Stimulated activated CD8-positive, alpha-beta memory T cell treated with anti-CD3 and anti-CD28 coated beads, Interleukin-12 subunit alpha, Interleukin-12 subunit beta, amount 100 ng/mL, for 24 hours (primary cell): ENCODE measurements around the gene FBXO31.
"Not testable (repeated sequence)": the region's sequence is repeated elsewhere in the genome, so short reads cannot be mapped to it uniquely, and the experiment has no call there.

Source experiments
- DNase-seq: peaks from one replicate; pipeline ENCODE4 v3.0.0-alpha.2; 2020; ENCODE audit errors: extremely low read depth

Gene FBXO31

DNA sequence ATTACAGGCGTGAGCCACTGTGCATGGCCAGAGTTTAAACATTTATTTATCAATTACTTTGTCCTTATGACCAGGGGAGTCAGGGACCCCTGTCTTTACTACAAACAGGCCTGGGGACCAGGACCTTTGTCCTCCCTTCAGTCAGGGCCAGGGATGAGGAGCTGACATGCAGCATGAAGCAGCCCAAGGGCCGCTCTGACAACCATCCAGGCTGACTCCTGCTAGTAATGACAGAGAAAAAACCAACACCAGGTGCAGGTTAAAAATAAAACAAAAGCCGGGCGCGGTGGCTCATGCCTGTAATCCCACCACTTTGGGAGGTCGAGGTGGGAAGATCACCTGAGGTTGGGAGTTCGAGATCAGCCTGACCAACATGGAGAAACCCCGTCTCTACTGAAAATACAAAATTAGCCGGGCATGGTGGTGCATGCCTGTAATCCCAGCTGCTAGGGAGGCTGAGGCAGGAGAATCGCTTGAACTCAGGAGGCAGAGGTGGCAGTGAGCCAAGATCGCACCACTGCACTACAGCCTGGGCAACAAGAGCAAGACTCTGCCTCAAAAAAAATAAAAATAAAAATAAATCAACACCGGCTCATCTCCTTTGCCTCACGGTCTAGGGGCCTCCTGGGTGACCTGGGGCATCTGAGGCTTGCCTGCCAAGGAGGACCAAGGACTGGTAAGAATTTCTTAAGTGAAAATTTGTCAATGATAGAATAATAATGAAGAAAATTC lies 20.6 kb downstream of the FBXO31 start:
- not testable (repeated sequence) for DNase-seq

DNA sequence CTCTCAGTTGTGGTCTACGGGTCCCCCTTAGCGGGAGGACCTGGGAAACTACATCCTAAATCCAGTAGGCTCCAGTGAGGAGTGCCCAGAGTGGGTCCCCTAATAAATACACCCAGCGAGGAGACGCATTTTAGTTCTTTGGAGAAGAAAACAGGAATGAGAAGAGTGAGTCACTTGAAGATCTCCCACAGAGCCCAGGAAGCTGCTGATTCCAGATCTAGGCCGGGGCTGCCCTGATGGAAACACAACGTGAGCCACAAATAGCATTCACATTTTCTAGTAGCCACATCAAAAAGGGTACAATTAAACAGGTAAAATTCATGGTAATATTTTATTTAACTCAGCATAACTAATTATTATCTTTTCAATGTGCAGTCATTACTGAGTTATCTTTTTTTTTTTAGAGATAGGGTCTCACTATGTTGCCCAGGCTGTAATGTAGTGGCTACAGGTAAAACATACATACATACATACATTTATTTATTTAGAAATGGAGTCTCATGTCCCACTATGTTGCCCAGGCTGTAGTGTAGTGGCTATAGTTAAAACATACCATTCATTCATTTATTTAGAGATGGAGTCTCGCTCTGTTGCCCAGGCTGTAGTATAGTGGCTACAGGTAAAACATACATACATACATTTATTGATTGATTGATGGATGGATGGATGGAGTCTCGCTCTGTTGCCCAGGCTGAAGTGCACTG lies 21.5 kb downstream of the FBXO31 start:
- no peak for DNase-seq

DNA sequence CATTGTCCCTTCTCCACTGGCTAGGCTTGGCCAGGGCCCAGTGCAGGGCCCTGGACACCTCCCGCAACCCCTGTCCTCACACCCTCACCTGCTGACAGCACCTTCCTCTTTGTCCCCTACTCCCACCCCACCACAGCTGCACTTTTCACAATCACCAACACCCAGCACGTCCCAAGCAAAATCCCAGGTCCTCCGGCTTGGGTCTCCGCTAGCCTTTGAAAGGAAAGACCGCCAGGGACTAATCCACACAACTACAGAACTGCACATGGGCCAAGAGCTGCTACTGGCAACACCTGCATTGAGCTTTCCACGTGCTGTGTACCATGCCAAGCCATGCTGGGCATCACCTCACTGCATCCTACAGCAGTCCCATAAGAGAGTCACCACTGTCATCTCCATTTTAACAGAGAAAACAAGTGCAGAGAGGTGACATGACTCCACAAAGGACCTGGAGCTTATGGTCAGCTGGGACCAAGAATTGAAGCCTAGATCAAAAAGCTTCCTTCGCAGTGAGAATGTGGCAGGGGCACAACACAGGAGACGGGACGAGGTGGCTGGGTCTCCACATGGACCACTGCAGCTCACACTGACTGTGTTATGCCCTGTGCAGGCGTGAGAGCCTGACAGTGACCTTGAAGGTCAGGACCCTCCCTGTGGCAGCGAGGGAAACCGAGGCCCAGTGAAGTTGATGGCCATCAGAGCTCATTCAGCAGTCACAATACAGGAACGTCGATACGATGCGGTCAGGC lies 22.5 kb downstream of the FBXO31 start:
- DNase-seq = no peak

DNA sequence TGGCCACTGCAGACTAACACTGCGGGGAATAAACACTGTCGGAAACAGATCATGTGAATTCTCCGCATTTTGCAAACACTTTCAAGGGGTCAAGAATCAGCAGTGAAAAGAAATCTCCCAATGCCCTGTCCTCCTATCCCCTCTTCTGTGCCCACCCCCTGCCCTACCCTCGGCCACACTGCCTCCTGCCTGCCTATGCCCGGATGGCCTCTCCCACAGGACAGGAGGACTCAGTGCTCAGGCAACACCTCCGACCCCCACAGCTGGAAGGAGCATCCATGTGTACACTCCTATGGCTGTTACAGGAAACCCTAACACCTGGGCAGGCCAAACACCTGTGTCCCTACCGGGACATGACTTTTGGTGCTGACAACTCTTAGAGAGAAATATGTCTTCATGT lies 24.5 kb downstream of the FBXO31 start:
- DNase-seq = no peak

DNA sequence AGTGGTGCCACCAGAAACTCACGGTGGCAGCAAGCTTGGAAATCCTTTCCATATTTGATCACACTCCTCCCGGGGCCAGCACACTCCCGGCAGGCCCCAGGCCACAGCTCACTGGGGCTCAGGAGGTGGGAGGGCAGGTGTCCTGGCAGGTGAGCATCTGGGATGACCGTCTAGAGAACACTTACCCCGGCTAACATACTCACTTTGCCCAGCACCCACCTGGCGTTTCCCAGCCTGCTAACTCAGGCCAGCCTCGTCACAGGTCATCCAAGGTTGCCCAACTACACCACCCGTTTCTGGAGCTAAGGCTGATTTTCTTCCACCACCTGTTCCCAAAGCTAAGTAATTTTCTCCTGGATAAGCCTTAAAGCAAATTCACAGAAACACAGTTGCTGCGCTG lies 24.9 kb downstream of the FBXO31 start:
- DNase-seq = no peak

DNA sequence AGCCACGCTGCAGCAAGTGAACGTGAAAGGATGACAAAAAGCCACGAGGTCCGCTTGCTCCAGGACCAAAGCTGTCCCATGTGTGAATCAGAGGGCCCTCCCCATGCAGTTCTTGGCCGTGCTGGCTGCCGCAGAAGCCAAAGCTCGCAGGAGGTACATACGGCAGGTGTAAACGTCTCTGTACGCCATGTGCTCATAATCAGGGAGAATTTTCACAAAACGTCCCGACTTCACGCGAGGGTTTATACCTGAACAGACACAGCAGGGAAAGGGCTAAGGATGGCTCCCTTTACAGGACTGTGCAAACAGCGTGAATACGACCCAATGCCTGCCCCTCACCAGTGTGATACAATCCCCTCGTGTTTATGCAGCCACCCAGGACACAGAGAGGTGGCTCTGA lies 25.3 kb downstream of the FBXO31 start:
- DNase-seq = no peak

DNA sequence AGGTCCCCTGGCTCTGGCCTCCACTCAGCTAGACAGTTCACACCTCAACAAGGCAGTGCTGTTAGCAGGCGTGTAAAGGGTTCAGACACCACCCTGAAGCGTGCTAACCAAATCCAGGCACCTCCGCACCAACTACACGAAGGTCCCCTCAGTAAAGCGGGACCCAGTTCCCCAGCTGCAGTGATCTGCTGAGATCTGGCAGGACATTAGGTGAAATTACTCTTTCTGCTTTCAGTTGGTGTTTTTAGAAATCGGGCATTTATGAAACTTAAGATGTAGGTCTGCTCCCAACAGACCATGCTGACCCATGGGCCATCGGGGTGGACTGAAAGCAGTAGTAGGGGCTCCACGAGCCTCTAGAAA lies 27.1 kb downstream of the FBXO31 start:
- DNase-seq = no peak

DNA sequence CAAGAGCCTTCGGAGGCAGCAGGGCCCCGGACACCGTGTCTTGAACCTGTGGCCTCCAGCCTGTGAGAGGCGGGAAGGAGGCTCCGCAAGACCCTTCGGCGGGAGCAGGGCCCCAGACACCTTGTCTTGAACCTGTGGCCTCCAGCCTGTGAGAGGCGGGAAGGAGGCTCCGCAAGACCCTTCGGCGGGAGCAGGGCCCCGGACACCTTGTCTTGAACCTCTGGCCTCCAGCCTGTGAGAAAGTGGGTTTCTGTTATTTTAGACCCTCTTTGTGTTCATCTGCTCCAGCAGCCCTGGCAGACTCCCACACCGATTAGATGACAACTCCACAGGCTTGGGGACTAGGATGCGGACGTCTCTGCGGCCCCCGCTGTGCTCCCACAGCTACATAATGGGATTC lies 30.0 kb downstream of the FBXO31 start:
- DNase-seq = no peak

DNA sequence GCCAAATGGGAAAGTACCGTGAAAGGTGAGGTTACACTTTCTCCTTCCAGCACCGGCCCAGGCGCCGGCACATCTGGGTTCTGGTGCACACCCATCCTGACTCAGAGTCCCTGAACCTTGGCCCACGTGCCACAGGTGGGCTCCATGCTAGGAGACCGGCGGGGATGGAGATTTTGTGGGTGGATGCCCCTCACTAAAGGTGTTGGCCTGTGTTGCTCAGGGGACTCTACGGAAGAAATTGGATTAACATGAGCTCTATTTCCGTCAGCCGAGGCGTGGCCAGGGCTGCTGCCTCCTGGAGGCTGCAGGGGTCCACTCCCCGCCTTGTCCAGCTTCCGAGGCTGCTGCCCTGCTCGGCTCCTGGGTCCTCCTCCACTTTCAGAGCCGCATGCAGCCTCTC lies 30.8 kb downstream of the FBXO31 start:
- DNase-seq = no peak

DNA sequence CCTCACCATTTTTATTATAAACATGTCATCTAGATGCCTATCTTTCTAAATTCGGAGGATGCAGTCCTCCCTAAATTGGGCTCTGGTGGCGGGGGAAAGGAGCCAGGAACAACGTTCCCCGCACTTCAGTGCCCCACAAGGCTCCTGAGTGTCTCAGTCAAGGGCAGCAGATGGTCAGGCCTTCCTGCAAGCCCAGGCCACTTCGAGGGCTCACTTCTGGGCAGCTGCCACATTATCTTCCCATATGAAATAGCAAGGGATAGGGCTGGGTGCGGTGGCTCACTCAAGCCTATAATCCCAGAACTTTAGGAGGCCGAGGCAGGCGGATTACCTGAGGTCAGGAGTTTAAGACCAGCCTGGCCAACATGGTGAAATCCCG lies 32.3 kb downstream of the FBXO31 start:
- DNase-seq = no peak

DNA sequence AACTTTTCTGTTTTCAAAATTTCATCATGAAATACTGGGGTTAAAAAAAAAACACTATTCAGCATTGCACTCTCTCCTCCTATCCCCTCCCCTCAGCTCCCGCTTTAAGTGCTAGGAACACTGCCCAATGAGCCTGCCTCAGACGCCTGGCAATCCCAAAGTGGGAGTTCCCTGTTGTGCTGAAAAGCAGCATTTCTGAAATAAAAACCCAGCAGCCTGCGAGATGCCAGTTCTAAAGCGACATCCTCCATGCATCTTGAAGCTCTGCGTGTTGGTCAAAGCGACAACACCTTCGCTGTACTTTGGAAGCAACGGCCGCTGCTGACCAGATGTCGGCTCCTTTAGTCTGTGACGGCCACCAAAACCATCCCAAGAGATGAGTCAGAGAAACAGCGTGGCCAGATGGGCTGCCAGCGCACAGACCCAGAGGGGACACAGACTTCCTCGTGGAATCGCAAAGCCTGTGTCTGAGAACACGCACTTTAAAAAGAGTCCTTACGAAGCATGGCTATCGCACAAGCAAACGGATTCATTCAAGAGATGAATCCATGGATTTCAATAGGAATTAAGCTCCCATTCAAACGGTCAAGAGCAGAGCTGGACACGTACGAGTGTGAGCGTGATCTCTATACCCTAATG lies 32.8 kb downstream of the FBXO31 start:
- DNase-seq = no peak

DNA sequence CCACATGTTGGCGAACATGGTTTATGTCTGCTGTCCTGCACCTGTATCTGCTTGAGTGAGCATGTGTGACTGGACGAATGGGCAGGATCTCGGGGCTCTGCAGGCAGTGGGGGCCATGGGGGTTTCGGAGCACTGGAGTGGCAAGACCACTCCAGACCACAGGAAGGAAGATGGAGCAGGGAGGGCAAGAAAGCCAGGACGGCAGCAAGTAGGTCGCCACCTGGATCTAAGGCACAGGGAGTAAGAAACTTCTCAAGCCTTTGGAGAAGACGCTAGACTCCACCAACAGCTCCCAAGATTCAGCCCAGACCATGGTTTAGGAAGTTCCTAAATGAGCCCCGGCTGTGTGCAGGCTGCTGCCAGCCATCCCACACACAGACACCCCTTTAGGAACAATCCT lies 33.5 kb downstream of the FBXO31 start:
- DNase-seq = no peak

DNA sequence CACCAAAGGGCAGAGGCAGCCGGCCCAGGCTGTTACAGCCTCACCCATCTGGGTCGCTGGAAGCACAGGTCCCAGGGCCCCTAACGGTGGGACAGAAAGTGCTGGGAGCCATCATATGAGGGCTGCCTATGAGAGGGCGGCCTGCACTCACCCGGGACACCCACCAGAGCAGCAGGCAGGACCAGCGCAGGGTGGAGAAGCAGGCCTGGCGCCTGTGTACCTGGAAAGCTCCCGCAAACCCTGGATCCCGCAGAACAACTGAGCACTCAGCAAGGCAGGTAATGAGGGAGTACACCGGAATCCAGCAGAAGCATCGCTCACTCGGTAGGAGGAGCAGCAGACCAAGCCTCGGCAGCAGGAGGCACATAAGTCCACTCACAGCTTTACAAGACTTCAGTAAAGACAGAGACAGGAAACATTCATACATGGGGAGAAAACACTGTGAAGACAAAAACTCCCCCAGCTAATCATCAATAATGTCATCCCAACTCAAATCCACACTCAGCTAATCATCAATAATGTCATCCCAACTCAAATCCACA lies 34.9 kb downstream of the FBXO31 start:
- no peak for DNase-seq

DNA sequence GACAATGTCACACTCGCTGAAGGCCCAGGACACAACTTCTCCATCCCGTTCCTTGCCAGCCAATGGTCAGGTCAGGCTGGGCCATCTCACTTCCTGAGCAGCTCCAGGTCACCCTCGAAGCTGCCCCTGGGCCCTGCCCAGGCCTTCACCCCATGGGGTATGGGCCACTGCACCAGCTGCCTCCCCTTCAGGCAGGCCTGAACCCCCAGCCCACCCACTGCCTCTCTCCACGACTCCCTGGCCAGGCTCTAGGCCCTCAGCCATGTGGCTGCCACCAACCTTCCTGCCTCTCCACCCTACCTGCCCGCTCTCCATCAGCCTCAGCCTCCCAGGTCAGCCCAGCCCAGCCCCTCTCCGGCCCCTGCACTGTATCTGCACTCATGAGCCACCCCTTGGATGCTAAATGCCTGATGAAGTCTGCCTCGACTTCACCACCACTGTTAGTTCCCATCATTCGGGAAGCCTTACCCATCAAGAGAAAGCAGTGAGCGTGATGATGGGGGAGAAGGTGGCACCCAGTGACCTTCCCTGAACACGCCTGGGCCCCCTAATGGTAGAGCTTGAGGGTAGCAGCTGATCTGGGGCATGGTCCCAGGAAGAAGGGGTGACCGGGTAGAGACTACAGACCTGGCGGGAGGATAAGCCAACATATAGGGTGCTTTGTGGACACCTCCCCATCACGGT lies 35.5 kb downstream of the FBXO31 start:
- DNase-seq = no peak

DNA sequence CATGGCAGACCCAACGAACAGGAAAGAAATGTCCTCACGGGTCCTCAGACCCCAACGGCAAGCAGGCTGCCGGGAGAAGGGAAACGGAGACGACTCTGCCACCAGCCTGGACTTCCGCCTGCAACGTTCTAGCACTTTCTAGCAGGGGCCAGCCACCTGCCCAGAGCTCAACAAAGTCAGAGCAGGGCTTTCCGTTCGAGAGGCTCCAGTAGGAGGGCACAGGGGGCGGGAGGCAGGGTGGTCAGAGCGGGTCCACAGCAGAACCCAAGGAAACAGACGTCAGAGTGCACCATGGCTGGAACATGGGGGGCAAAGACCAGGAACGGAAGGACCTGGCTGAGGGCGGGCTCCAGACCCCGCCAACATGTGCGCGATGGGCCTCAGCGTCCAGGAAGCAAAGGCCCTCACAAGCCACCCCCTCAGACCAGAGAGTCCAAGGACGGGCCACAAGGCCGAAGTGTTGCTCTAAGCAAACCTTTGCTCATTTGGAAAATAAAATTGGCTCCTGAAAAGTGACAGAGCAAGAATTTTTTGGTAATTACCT lies 37.0 kb downstream of the FBXO31 start:
- DNase-seq = no peak

DNA sequence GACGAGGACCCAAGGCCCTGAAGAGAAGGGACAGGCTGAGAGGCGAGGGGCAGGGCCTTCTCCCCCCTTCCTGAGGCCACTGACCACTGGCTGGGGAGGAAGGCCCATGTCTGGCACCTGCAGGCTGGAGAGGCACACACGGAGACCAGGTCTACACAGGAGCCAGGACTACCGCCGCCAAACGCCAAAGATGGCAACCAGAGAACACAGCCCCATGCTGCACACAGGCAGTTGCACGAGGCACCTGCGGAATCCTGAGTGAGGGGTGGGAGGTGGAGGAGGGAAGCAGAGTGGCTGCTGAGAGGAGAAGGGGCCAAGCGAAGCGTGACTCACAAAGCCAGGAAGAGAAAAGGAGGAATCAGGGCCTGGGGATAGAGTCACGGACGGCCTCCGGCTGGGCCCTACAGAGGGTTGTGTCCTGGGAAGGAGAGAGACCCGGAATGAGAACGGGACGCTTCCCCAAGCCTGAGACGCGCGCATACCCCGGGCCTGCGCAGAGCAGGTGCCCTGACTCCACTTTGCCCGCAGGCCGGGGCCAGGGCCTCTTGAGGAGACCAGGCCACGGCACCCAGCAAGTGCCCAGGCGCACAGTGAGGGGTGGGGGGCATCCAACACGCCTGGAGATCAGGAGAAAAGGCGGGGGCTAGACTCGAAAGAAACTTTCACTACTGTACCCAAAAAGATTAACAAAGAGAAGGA lies 37.7 kb downstream of the FBXO31 start:
- no peak for DNase-seq

DNA sequence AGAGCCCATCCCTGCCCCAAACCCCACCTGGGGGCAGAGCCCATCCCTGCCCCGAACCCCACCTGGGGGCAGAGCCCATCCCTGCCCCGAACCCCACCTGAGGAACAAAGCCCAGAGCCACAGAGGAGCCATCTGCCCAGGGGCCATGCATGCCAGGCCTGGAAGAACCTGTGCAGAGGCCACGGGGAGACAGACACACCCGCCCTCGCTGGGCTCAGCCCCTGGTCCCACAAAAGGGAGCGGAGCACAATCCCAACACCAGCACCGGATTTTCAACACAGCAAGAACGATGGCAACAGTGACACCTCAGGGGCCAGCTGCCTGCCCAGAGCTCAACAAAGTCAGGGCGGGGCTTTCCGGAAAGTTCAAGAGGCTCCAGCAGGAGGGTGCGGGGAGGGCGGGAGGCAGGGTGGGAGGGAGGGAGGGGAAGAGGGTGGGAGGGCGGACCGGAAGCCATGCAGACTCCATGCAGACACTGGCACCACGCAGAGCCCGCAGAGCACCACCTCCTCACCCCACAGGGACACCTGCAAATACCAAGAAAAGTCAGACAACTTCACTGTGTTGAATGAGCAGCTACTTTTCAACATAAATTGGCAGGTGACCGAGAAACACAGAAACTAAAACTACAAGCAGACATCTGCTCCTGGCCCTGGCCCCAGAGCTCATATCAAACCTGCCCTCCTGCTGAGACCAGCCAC lies 38.5 kb downstream of the FBXO31 start:
- no peak for DNase-seq

DNA sequence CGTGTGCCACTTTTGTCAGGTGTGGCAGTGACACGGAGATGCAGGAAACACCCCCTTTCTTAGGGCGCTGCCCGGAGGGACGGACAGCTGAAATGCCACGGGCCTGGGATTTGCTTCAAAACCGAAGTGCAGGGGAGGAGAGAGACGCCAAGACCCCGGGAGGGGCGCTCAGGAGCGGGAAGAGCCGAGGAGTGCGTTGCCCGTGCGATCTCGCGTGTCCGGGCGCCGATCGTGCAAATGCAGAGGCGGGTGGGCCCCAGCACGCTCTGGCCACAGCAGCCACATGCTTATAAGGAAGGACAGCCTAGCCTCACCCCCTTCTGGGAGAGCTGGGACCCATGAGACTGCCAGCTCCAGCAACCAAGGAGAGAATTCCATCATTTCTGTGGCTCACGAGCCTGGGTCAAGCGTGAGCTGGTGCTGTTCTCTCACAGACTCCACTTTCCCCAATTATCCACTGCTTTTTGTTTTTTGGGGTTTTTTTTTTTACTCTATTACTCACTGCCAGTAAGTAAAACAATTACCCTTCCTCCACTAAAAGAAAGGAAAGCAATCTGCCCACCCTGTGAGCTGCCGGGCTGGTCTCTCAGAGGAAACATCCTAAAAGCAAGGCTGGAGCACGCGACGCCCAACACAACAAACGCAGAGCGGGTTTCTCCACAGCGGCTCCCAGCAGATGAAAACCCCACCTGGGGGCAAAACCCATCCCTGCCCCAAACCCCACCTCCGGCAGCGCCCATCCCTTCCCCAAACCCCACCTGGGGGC lies 39.2 kb downstream of the FBXO31 start:
- no peak for DNase-seq

DNA sequence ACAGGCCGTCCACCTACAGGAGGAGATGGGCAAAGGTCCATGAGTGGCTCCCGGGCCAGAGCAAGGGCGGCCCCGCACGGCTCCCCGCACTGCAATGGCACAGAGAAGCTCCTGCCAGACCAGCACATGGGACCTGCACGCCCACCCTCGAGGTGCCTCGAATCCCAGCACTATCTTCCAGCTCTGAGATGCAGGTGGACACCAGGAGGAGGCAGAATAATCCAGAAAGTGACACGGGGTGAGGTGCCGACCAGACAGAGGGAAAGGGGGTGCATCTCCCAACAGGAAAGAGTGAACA lies 39.9 kb downstream of the FBXO31 start:
- no peak for DNase-seq
